GM19238 (cell line): Measurements from ENCODE around the gene NHS.

Experiments used
- DNase-seq: peaks from one replicate; pipeline ENCODE4 v3.0.0; 2011; ENCODE audit warnings: low spot score; ENCODE audit not compliant: insufficient read length

NHS gene

DNA sequence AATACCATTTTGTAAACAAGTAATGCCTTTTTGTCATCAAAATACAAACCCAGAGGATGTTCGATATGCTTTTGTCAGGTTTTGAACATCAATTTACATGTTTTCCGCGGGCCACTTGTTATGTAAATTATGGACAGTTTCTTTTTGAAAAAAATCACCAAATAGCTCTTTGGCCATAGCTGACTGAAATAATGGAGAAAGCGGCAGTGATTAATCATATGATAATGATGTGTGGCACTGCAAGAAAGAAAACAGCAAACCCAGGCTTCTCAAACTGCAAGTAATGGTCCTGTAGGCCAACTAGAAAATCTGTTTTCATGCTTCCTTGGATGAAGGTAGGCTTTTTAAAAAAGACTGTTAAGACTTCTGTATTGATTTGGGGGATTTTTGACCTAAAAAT lies 346.7 kb downstream of the NHS start:
- no peak for DNase-seq

- DNase-seq = no peak
These were observed 350.2 kb downstream of the NHS start for GRCh38 chrX:17725181-17725580.

GRCh38 chrX:17732138-17732783 lies 357.3 kb downstream of the NHS start:
- no peak for DNase-seq

GRCh38 chrX:17735406-17735805 lies 360.4 kb downstream of the NHS start:
- DNase-seq = no peak

DNA sequence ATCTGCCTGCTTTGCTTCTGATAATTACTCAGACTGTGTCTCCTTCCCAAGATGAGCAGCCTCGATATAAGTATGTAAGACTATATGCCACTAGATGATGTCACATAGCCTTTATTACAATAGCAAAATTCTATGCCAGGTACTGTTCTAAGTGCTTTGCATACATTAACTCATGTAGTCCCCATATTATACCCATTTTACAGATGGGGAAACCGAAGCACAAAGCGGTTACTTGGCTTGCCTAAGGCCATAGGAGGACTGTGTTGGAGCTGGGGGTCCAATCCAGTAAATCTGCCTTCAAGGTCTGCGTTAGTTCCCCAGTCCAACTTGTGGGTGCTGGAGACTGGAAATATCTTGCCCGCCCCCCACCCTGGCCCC lies 361.5 kb downstream of the NHS start:
- DNase-seq = no peak

- DNase-seq = peak; percentile 27
These were observed 362.1 kb downstream of the NHS start, which contains the start of gene SCML1 for GRCh38 chrX:17736856-17737709. TSS of gene SCML1 (plus strand) at chrX:17737493. CDS start at chrX:17744187, 6,694 bp downstream.

GRCh38 chrX:17737710-17737985 lies 362.6 kb downstream of the NHS start:
- DNase-seq = no peak

DNA sequence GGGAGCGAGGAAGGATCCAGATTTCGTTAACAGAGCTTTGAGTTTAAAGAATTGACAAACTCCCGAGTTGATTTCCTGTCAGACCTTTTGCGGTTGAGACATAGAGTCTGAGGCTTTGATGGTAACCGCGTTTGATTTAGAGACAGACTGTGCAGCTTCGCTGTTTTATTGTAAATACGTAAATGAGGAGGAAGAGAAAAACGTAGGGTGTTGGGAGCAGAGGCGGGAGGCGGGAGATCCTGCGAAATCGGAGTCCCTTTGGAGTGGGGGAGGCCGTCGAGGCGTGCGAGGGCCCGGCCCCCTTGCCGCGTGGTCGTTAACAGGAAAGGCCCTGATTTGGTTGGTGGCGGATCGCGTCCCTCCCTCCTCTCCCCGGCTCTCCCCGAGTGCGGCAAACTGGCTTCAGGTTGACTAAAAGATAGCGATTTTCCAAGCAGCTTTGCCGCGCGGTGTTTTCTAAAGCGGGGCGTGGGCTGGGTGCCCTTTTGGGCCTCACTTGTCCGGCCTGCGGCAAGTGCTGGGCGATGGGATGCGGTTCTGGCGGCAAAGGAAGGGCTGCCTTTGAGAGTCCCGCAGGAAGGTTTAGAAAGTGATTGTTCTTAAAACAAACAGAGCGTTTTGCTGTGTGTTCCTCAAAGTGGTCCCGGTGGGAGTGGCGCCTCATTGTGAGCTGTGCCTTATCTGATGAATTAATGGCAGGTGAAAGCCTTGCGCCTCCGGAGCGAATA lies 363.1 kb downstream of the NHS start:
- DNase-seq = no peak

DNA sequence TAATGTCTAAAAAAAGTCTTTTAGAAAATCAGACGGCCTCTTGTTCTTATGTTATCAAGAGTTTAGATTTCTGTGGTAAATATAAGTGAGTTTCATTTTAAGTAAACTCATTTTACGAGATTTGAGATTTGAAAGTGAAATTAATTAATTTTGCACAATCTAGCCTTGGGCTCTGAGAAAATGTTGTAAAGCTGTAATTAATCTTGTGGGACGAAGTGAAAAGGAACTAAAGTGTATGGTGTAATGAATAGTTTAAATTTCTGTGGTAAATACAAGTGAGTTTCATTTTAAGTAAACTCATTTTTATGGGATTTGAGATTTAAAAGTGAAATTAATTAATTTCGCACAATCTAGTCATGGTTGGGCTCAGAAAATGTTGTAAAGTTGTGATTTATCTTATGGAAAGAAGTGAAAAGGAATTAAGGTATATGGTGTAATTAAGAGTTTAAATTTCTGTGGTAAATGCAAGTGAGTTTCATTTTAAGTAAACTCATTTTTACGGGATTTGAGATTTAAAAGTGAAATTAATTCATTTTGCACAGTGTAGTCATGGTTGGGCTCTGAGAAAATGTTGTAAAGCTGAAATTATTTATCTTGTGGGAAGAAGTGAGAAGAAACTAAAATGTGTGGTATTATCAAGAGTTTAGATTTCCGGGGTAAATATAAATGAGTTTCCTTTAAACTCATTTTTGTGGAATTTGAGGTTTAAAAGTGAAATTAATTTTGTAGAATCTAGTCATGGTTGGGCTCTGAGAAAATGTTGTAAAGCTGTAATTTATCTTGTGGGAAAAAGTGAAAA lies 363.9 kb downstream of the NHS start:
- DNase-seq = no peak

- DNase-seq = no peak
These were observed 365.4 kb downstream of the NHS start for GRCh38 chrX:17740137-17741122.

DNA sequence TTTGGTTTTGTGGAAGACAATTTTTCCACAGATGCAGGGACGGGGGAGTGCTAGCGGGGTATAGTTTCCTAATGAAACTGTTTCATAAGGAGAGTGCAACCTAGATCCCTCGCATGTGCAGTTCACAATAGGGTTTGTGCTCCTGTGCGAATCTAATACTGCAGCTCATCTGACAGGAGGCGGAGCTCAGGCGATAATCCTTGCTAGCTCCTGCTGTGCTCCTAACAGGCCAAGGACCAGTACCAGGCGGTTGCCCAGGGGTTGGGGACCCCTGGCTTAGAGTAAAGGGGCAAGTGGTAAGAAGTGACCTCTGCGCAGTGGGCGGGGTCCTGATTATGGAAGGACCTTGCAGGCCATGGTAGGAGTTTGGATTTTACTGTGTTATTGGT lies 366.1 kb downstream of the NHS start:
- no peak for DNase-seq

DNA sequence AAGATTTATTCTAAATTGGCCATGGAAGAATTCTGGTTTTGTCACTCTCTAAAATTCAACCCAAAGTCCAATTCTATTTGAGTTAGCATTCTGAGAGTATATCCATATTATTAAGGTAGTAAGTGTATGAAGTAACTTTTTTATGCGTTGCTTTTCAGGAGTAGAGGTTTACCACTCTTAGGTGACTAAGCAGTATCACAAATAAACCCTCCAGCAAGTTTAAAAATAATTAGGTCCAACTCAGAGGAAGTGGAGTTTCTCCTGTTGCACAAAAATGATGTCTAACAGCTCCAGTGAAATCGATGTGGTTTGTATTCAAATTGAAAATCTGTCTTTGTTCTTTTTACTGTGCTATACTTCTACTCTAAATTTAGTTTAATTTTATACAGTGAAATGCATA lies 368.9 kb downstream of the NHS start:
- no peak for DNase-seq

DNA sequence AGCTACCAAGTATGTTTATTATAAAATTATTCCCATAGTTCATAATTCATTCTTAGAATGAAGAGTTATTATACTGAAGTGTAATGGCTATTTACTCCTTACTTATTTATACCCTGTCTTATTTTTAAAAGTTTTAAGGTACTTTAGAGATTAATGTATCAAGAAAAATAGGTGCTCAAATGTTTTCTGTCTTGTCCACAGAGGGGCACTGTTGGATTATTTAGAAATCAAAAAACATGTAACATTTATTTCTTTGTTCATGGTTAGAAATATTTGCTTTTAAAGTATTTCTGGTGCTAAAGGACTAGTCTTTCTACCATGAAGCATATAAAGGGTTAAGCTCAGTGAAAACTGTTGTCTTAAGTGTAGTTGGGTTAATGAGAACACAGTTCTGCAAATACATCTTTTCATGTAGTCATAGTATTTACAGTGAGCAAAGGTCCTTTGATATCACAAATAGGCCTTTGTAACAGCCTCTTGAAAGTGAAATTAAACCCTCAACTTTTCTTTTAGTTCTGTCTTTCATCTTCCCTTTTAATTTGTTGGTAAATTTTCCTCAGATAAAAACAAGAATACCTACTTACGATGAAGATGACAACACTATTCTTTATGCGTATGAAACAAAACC lies 370.0 kb downstream of the NHS start:
- no peak for DNase-seq

DNA sequence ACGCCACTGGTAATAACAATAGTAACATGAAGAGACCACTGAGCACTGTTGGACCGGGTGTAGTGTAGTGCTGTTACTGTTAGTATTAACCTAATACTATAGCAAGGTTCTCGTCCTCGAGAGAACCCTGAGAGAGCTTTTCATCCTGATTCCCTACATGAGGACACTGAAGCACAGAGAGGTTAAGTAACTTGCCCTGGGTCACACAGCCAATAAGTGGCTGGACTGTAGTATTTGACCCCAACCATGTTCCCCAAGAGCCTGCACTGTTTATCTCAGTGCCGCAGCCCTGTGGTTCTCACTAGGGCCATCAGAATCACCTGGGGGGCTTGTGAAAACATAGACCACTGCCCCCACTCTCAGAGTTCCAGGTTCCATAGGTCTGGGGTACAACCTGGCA lies 372.7 kb downstream of the NHS start:
- no peak for DNase-seq

DNA sequence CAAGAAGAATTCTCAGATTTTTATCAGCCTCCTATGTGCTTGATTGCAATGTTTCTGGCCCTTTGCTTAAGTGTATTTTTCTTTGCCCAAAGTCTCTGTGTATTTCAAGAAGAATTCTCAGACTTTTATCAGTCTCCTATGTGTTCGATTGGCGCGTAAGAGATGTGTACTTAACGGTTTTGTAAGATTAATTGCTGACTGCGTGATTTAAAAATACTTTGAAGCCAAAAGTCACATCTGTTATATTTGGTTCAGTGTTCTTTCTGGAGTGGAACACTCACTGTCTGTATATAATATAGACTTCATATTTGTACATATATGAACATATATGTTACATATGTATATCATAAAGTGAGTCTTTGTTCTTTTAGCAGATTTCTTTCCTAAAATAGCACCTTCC lies 373.7 kb downstream of the NHS start:
- DNase-seq = no peak

DNA sequence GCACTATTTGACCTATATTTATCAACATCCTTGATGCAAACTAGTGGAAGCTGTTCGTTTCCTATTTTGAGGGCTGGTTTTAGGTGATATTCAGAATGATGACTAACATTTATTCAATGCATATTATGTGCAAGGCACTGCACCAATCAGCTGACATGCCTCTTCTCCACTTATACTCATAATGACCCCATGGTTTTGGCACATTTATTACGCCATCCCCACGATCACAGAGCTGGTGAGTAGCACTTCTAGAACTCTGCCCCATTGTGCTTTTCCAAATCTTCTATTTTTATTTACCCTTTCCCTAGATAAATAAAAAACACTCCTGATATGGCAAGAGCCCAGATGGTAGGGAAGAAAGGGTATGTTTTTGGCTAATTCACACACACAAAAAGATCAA lies 375.4 kb downstream of the NHS start:
- DNase-seq = no peak

DNA sequence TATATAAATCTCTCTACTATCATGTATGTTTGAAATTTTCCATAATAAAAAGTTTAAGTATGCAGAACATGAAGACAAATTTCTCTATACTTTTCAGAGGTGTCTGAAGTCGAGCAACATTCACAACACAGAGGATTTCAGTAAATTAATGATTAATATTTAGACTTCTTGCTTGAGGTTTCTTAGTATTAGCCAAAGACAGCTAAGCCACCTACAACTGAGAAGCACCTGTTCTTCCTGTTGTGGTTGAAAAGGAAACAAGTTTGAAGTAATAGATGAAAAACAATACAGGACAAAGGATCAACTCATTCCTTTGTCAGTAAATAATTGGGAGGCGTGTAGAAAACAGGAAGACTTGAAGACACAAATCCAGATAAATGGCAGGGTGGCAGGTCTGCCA lies 383.4 kb downstream of the NHS start:
- DNase-seq = no peak

GRCh38 chrX:17759990-17760389 lies 385.0 kb downstream of the NHS start:
- no peak for DNase-seq

- no peak for DNase-seq
These were observed 392.7 kb downstream of the NHS start for GRCh38 chrX:17767734-17768133.

DNA sequence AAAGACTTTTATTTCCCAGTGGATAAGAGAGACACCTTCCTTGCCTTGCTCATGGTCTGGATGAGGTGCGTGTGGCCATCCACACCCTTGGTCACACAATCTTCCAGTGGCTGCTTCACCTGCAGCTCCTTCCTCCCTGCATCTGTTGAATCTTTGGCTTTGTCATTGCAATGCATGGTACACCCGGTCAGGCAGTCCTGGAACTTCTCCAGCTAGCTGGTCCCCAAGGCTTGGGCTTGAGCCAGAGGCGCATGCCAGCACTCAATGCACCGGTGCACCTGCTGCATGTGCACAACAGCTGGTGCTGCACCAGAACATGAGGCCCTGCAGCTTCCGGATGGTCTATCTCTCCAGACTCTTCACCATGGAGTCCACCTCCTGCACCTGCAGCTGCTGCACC lies 394.0 kb downstream of the NHS start:
- no peak for DNase-seq
